Activated CD4-positive, alpha-beta memory T cell treated with anti-CD3 and anti-CD28 coated beads for 36 hours (primary cell): ENCODE measurements around the gene NRAP. TPM values are rescaled to one million over a fixed set of nuclear protein-coding genes. Genes with fewer than 3 reads are reported as not detected.

Experiments used
- CTCF ChIA-PET: fragments of 350-600 bp; sonication (Branson Sonifier 250); formaldehyde crosslinking; loops from one replicate; lab custom pipeline; 2021; ENCODE audit warnings: antibody characterized with exemption, inconsistent platforms; lab: Charles Lee
- POLR2A ChIA-PET: fragments of 350-600 bp; sonication (Branson Sonifier 250); formaldehyde crosslinking; loops from one replicate; lab custom pipeline; 2021; ENCODE audit warnings: antibody characterized with exemption; lab: Charles Lee
- DNase-seq: peaks from one replicate; pipeline ENCODE4 v3.0.0-alpha.2; 2020
- H3K27ac Mint-ChIP-seq: one replicate; pipeline ENCODE4 v1.8.0; 2021; ENCODE audit warnings: mixed read lengths
- H3K27me3 Mint-ChIP-seq: one replicate; pipeline ENCODE4 v1.8.0; 2021; ENCODE audit warnings: mixed read lengths
- H3K36me3 Mint-ChIP-seq: one replicate; pipeline ENCODE4 v1.8.0; 2021; ENCODE audit warnings: mixed read lengths
- H3K4me1 Mint-ChIP-seq: one replicate; pipeline ENCODE4 v1.8.0; 2021; ENCODE audit warnings: low read depth, mixed read lengths
- H3K4me3 Mint-ChIP-seq: one replicate; pipeline ENCODE4 v1.8.0; 2021; ENCODE audit warnings: mild to moderate bottlenecking, mixed read lengths
- H3K9me3 Mint-ChIP-seq: one replicate; pipeline ENCODE4 v1.8.0; 2021; ENCODE audit warnings: mixed read lengths
- intact Hi-C: fragments of 100-400 bp; cut with micrococcal nuclease; formaldehyde crosslinking; loops from one replicate; pipeline ENCODE4 v1.15.1; 2023
- total RNA-seq, 2 experiments: library from RNA; stranded (reverse); gene quantifications; one replicate each; pipeline ENCODE4 v1.2.3, GENCODE V29; 2021

Gene NRAP
- total RNA-seq, 2 experiments from 2014 or later: not detected

DNA sequence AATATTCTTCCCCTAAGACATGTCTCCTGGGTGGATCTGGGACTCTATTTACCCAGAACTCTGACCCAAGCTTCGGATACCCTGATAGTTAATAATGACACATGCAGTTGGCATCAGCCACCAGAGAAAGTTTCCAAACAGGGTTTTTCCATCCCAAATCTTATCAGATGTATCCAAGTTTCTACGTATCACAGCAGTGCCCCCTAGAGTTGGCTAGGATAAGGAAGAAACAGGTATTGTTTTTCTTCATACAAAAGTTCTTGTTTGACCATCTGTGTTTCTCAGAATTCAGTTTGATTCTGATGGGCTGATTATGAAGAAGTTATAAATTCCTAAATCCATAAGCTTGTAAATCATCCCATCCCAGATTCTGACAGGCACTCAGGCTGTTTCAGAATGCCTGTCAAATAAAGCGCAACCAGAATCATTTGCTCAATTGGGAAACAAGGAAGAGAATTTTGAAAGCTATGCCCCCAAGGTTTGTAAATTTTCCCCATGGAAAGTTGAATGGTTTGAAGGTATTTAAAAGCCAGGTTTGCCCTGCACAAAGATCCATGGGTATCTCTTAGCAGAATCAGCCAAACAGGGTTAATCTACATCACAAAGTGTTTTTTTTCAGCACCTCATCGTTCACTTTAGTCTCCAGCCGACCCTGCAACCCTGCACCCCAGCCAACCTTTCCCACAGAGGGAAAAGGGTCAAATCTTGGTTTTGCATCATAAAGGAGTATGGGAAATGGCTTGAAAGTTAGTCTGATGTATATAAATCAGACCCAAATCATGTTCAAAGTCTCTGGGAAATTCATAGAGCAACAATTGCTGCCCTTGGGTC lies 47.4 kb downstream of the NRAP start:
- Mint-ChIP-seq H3K4me1 (no peaks in the 10 kb centered on the region), H3K27me3 (peaks cover 31% of the 10 kb centered on the region), H3K36me3 (no peaks in the 10 kb centered on the region), H3K4me3 (no peak overlapping the region), H3K9me3 (no peaks in the 10 kb centered on the region), H3K27ac (no peak overlapping the region)
- intact Hi-C loops: no loop called here
- ChIA-PET CTCF (interaction anchor here (1.1 kb wide), 1 partner anchor 11 kb away, joined by 3 read pairs; no protein-coding TSS in a partner anchor), POLR2A (no interaction called here)
- DNase-seq: no peak

- Mint-ChIP-seq H3K27ac (no peak overlapping the region), H3K27me3 (peaks cover 32% of the 10 kb centered on the region), H3K9me3 (no peaks in the 10 kb centered on the region), H3K4me1 (no peaks in the 10 kb centered on the region), H3K4me3 (no peak overlapping the region), H3K36me3 (no peaks in the 10 kb centered on the region)
- POLR2A ChIA-PET: no interaction called here
- intact Hi-C loops: no loop called here
- no peak for DNase-seq
- CTCF ChIA-PET: no interaction called here
These were observed 49.7 kb downstream of the NRAP start for GRCh38 chr10:113613977-113614690.

DNA sequence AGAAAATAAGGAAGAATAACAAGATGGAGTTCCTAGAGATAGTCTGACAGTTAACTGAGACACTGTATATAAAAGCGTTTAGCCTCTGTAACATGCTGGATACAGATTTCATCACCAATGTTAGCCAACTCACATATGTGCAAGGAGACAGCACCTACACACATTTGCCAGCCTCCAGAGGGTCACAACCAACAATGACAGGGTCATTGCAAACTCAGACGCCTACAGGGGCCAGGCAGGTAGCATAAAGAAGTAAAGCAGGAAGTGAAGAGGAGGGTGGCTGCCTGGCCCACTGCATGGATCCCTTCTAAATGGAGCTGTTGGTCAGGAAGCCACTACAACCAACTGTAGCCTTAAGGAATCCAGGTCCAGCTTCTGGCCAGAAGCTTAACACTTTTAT lies 50.4 kb downstream of the NRAP start:
- POLR2A ChIA-PET: no interaction called here
- intact Hi-C loops: no loop called here
- H3K36me3 Mint-ChIP-seq: no peaks in the 10 kb centered on the region
- H3K4me3 Mint-ChIP-seq: no peak overlapping the region
- DNase-seq: no peak
- H3K27ac Mint-ChIP-seq: no peak overlapping the region
- peaks cover 29% of the 10 kb centered on the region for H3K27me3 Mint-ChIP-seq
- H3K9me3 Mint-ChIP-seq: no peaks in the 10 kb centered on the region
- CTCF ChIA-PET: interaction anchor here (0.6 kb wide), 1 partner anchor 1382 kb away, joined by 3 read pairs; no protein-coding TSS in a partner anchor
- H3K4me1 Mint-ChIP-seq: no peaks in the 10 kb centered on the region

GRCh38 chr10:113612154-113612553 lies 51.7 kb downstream of the NRAP start:
- CTCF ChIA-PET: interaction anchor here (0.7 kb wide), 1 partner anchor 113 kb away, joined by 4 read pairs; no protein-coding TSS in a partner anchor
- no peak overlapping the region for H3K27ac Mint-ChIP-seq
- no peak overlapping the region for H3K4me3 Mint-ChIP-seq

GRCh38 chr10:113610631-113611601 lies 52.9 kb downstream of the NRAP start:
- ChIA-PET POLR2A (no interaction called here), CTCF (no interaction called here)
- no peak overlapping the region for H3K27ac Mint-ChIP-seq
- H3K36me3 Mint-ChIP-seq: no peaks in the 10 kb centered on the region
- H3K4me1 Mint-ChIP-seq: no peaks in the 10 kb centered on the region
- H3K9me3 Mint-ChIP-seq: no peaks in the 10 kb centered on the region
- DNase-seq: no peak
- H3K27me3 Mint-ChIP-seq: peaks cover 10% of the 10 kb centered on the region
- intact Hi-C loops: no loop called here
- H3K4me3 Mint-ChIP-seq: no peak overlapping the region

More at GRCh38 chr10:113612154-113612553, 51.7 kb downstream of the NRAP start:
- peaks cover 20% of the 10 kb centered on the region for H3K27me3 Mint-ChIP-seq
- intact Hi-C loops: no loop called here
- POLR2A ChIA-PET: no interaction called here
- H3K4me1 Mint-ChIP-seq: no peaks in the 10 kb centered on the region
- no peak for DNase-seq
- no peaks in the 10 kb centered on the region for H3K9me3 Mint-ChIP-seq
- H3K36me3 Mint-ChIP-seq: no peaks in the 10 kb centered on the region

- CTCF ChIA-PET: no interaction called here
These were observed 54.1 kb downstream of the NRAP start for GRCh38 chr10:113609704-113610108.

GRCh38 chr10:113605268-113605978 lies 58.4 kb downstream of the NRAP start:
- Mint-ChIP-seq H3K27ac (no peak overlapping the region), H3K4me3 (no peak overlapping the region), H3K4me1 (no peaks in the 10 kb centered on the region), H3K27me3 (peaks cover 1% of the 10 kb centered on the region), H3K9me3 (no peaks in the 10 kb centered on the region), H3K36me3 (no peaks in the 10 kb centered on the region)
- ChIA-PET POLR2A (no interaction called here), CTCF (interaction anchor here (1.0 kb wide), 1 partner anchor 11 kb away, joined by 3 read pairs; no protein-coding TSS in a partner anchor)
- no peak for DNase-seq
- intact Hi-C loops: no loop called here

More at GRCh38 chr10:113609704-113610108, 54.1 kb downstream of the NRAP start:
- no peak for DNase-seq
- Mint-ChIP-seq H3K36me3 (no peaks in the 10 kb centered on the region), H3K9me3 (no peaks in the 10 kb centered on the region), H3K4me1 (no peaks in the 10 kb centered on the region), H3K27me3 (peaks cover 7% of the 10 kb centered on the region), H3K27ac (no peak overlapping the region), H3K4me3 (no peak overlapping the region)
- intact Hi-C loops: no loop called here
- POLR2A ChIA-PET: no interaction called here

DNA sequence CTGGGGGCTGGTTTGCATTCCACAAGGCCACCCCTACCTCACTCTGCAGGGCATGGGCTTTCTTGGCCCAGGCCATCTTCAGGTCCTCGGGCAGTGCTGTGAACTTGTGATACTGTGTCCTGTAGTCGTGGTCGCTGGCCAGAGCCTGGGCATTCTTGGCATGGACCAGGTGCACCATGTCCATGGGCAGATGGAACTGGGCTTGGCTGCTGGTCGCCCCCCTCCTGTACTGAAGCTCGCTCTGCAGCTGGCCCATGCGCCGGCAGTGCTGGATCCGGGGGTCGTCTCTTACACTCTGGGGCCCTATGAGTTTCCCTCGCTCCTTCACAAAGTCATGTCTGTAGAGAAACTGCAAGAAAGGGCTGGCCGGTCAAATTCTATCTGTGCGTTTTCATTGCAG lies 59.3 kb downstream of the NRAP start:
- no peak overlapping the region for H3K27ac Mint-ChIP-seq
- ChIA-PET POLR2A (no interaction called here), CTCF (no interaction called here)
- no peaks in the 10 kb centered on the region for H3K9me3 Mint-ChIP-seq
- intact Hi-C loops: no loop called here
- no peaks in the 10 kb centered on the region for H3K36me3 Mint-ChIP-seq
- no peaks in the 10 kb centered on the region for H3K27me3 Mint-ChIP-seq
- no peak for DNase-seq
- H3K4me3 Mint-ChIP-seq: no peak overlapping the region
- H3K4me1 Mint-ChIP-seq: no peaks in the 10 kb centered on the region

GRCh38 chr10:113603057-113603777 lies 60.6 kb downstream of the NRAP start:
- no peaks in the 10 kb centered on the region for H3K36me3 Mint-ChIP-seq
- no peak overlapping the region for H3K4me3 Mint-ChIP-seq
- ChIA-PET CTCF (no interaction called here), POLR2A (no interaction called here)
- H3K27ac Mint-ChIP-seq: no peak overlapping the region
- intact Hi-C loops: no loop called here
- DNase-seq: no peak
- no peaks in the 10 kb centered on the region for H3K27me3 Mint-ChIP-seq
- no peaks in the 10 kb centered on the region for H3K9me3 Mint-ChIP-seq
- H3K4me1 Mint-ChIP-seq: no peaks in the 10 kb centered on the region

DNA sequence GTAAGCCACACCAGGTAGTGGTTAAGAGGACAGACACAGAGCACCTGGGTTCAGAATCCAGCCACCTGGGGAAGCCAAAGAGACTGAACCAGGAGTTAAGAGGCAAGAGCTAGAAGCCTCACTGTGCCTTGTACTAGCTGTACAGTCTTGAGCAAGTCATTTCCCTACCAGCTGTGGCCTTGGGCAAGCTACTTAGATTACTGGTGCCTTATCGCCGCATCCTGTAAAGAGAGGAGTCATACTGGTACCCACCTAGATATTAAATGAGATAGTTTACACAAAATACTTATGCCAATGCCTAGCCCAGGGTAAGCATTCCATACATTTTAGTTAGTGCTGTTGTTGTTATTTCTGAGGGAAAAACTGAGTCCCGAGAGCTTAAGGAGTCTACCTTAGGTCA lies 63.3 kb downstream of the NRAP start:
- ChIA-PET CTCF (no interaction called here), POLR2A (no interaction called here)
- intact Hi-C loops: no loop called here
- Mint-ChIP-seq H3K36me3 (no peaks in the 10 kb centered on the region), H3K4me3 (no peak overlapping the region), H3K9me3 (no peaks in the 10 kb centered on the region), H3K27me3 (peaks cover 1% of the 10 kb centered on the region), H3K27ac (no peak overlapping the region), H3K4me1 (no peaks in the 10 kb centered on the region)
- no peak for DNase-seq

DNA sequence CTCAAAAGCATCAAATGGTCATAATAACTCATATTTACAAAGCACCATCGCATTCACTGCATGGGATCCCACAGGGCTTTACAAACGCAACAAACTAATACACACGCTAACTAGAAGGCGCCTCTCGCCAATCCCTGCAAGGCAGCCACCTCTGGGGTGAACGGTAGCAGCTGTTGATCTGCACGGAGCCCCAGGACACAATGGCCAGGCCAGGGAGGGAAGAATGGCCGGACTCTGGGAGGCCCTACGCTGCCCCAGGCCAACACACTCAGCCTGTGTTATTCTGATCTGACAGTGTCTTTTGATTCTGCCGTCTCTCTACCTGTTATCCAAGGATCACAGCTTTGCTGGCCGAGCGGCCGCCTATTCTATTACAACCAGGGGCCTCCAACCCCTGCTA lies 69.2 kb downstream of the NRAP start:
- intact Hi-C loops: no loop called here
- POLR2A ChIA-PET: no interaction called here
- no peak overlapping the region for H3K27ac Mint-ChIP-seq
- H3K4me3 Mint-ChIP-seq: no peak overlapping the region
- no peaks in the 10 kb centered on the region for H3K36me3 Mint-ChIP-seq
- DNase-seq: no peak
- H3K4me1 Mint-ChIP-seq: no peaks in the 10 kb centered on the region
- H3K27me3 Mint-ChIP-seq: peaks cover 7% of the 10 kb centered on the region
- CTCF ChIA-PET: no interaction called here
- H3K9me3 Mint-ChIP-seq: no peaks in the 10 kb centered on the region
